Measurements from ENCODE around the gene CDK14.

DNA sequence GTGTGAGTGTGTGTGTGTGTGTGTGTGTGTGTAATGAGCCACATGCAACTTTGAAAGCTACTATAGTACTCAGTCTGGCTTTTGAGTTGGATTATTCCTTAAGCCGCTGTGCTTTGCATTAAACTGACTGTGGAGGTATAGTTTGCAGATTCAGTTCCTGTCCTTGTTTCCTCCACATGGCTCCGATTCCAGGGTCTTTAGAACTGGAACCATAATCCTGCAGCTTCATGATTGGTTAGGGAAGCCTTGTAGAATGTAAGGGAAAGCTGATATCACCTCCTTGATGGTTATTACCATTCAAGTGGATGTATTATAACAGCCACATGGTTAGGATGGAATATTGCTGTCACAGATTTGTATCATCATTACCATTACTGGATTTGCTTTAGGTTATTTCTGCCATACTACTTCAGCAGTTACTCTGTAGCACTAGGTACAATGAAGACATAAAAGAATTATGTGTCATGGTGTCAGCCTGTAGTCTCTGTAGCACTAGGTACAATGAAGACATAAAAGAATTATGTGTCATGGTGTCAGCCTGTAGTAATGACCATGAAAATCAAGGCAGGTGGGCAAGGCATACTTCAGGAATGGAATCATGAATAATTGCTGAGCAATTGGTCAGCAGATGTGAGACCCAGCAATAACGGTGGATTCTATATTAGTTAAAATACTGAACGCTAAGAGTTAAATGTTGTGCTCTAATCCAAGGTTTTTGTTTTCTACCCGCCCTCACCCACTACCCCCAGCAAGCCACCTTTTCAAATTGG is 393.1 kb downstream of the CDK14 start:
- TF ChIP-seq, protein P1, sequence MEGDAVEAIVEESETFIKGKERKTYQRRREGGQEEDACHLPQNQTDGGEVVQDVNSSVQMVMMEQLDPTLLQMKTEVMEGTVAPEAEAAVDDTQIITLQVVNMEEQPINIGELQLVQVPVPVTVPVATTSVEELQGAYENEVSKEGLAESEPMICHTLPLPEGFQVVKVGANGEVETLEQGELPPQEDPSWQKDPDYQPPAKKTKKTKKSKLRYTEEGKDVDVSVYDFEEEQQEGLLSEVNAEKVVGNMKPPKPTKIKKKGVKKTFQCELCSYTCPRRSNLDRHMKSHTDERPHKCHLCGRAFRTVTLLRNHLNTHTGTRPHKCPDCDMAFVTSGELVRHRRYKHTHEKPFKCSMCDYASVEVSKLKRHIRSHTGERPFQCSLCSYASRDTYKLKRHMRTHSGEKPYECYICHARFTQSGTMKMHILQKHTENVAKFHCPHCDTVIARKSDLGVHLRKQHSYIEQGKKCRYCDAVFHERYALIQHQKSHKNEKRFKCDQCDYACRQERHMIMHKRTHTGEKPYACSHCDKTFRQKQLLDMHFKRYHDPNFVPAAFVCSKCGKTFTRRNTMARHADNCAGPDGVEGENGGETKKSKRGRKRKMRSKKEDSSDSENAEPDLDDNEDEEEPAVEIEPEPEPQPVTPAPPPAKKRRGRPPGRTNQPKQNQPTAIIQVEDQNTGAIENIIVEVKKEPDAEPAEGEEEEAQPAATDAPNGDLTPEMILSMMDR (IDR thresholded peaks at IDR 0.05): no peak
- TF ChIP-seq POLR2A (IDR thresholded peaks at IDR 0.05): no peak
